ENCODE results near the gene ERCC4. TPM values are rescaled to one million over a fixed set of nuclear protein-coding genes. Genes with fewer than 3 reads are reported as not detected.
"Not testable (repeated sequence)": the region's sequence is repeated elsewhere in the genome, so short reads cannot be mapped to it uniquely, and the experiment has no call there.

The ERCC4 gene
- total RNA-seq, 4 donors from 2014 or later = 2.5 to 13.2 (median 4.8) TPM

DNA sequence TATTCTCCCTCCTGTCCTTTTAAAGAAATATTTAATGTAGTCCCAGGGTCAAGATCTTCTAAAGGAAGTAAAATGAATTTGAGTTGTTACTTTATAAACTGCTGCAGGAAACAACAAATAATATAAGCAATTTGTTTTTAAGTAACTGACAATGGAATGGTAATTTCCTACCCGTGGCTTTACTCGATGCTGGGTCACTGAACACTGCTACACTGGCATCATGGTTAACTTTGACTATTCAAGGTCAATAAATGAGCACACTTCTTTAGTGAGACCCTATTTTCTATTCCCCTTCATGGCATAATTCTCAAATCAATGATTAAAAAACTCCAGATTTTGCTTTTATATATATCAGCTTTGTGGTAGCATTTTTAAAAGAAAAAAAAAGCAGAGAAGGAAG, 22.1 kb upstream of the ERCC4 start:
- H3K4me1 ChIP-seq = no peaks in the 10 kb centered on the region
- no peaks in the 10 kb centered on the region for H3K27me3 ChIP-seq
- H3K36me3 ChIP-seq = no peaks in the 10 kb centered on the region
- H3K27ac ChIP-seq = no peak overlapping the region
- TF ChIP-seq, protein P1, sequence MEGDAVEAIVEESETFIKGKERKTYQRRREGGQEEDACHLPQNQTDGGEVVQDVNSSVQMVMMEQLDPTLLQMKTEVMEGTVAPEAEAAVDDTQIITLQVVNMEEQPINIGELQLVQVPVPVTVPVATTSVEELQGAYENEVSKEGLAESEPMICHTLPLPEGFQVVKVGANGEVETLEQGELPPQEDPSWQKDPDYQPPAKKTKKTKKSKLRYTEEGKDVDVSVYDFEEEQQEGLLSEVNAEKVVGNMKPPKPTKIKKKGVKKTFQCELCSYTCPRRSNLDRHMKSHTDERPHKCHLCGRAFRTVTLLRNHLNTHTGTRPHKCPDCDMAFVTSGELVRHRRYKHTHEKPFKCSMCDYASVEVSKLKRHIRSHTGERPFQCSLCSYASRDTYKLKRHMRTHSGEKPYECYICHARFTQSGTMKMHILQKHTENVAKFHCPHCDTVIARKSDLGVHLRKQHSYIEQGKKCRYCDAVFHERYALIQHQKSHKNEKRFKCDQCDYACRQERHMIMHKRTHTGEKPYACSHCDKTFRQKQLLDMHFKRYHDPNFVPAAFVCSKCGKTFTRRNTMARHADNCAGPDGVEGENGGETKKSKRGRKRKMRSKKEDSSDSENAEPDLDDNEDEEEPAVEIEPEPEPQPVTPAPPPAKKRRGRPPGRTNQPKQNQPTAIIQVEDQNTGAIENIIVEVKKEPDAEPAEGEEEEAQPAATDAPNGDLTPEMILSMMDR (IDR thresholded peaks at IDR 0.05) = no peak
- TF ChIP-seq POLR2A (IDR thresholded peaks at IDR 0.05) = no peak
- no peak overlapping the region for H3K4me3 ChIP-seq
- no peak for DNase-seq
- H3K9me3 ChIP-seq = no peaks in the 10 kb centered on the region

DNA sequence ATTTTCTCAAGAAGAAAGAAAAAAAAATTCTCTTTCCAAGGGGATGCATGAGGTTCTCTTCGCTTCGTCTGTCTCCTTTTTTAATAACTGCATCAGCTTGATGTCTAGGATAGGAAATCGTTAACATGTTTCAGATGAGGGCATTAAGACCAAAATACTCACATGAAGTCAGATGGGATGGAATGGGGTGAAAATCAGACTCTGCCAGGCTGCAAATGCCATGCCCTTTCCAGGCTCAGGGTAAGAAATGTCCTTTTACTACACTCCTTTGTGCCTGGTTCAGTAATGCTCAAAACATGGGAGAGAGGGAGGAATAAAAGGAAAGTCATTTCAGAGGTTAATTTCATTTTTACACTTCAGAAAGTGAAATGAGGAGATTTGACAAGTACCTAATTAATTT, 21.7 kb upstream of the ERCC4 start:
- Histone ChIP-seq H3K4me1 (no peaks in the 10 kb centered on the region), H3K4me3 (no peak overlapping the region), H3K27ac (no peak overlapping the region), H3K36me3 (no peaks in the 10 kb centered on the region), H3K9me3 (no peaks in the 10 kb centered on the region), H3K27me3 (no peaks in the 10 kb centered on the region)
- TF ChIP-seq, protein P1 (IDR thresholded peaks at IDR 0.05) = no peak
- TF ChIP-seq POLR2A (IDR thresholded peaks at IDR 0.05) = no peak
- no peak for DNase-seq

DNA sequence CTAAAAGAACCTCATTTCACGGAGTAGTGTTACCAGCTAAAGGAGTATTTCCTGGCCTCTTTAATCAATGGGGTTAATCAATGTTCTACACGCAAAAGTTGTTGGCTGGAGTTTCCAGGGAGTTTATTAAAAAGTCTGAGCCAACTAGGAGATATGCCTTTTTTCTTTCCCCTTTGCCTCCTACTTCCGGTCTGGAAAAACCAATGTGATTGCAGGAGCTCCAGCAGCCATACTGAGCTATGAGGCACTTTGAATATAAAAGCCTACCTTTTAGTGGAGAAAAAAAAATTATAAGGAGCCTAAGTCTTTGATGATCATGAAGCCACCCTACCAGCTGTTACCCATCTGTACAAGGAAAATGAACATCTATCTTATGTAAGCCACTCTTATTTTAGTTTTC, 17.9 kb upstream of the ERCC4 start:
- Histone ChIP-seq H3K27ac (no peak overlapping the region), H3K27me3 (no peaks in the 10 kb centered on the region), H3K9me3 (no peaks in the 10 kb centered on the region), H3K4me1 (no peaks in the 10 kb centered on the region), H3K36me3 (no peaks in the 10 kb centered on the region), H3K4me3 (no peak overlapping the region)
- DNase-seq = no peak
- TF ChIP-seq POLR2A (IDR thresholded peaks at IDR 0.05) = no peak
- TF ChIP-seq, protein P1 (IDR thresholded peaks at IDR 0.05) = no peak

- Histone ChIP-seq H3K27me3 (no peaks in the 10 kb centered on the region), H3K36me3 (no peaks in the 10 kb centered on the region), H3K9me3 (no peaks in the 10 kb centered on the region), H3K4me3 (no peak overlapping the region), H3K27ac (no peak overlapping the region), H3K4me1 (no peaks in the 10 kb centered on the region)
- DNase-seq = no peak
- no peak for TF ChIP-seq POLR2A (IDR thresholded peaks at IDR 0.05)
- TF ChIP-seq, protein P1 (IDR thresholded peaks at IDR 0.05) = no peak
Observed at GRCh38 chr16:13902677-13903076, 17.3 kb upstream of the ERCC4 start.

DNA sequence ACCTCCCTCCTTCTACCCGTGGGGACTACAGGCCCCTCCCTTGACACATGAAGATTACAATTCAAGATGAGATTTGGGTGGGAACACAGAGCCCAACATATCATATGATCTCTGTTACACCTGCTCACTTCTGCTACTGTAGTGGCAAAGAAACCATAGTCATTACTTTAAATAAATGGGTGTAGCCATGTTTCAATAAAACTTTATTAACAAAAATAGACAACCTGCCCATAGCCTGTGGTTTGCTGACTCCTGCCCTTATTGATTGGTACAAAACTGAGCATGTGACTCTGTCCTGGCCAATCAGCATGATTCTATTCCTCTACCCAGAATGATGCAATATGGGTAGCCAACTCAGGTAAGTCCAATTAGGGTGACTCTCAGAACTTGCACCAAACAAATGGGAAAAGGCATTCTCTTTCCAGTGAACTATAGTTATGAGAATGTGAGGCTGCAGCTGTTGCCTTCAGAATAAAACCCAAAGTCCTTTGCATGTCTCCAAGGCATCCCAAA, 15.7 kb upstream of the ERCC4 start:
- H3K4me1 ChIP-seq = no peaks in the 10 kb centered on the region
- H3K27ac ChIP-seq = no peak overlapping the region
- H3K36me3 ChIP-seq = no peaks in the 10 kb centered on the region
- H3K4me3 ChIP-seq = no peak overlapping the region
- no peak for DNase-seq
- TF ChIP-seq, protein P1 (IDR thresholded peaks at IDR 0.05) = no peak
- no peak for TF ChIP-seq POLR2A (IDR thresholded peaks at IDR 0.05)
- H3K9me3 ChIP-seq = no peaks in the 10 kb centered on the region
- no peaks in the 10 kb centered on the region for H3K27me3 ChIP-seq

- H3K4me1 ChIP-seq, H3K9me3 ChIP-seq, H3K4me3 ChIP-seq, H3K27ac ChIP-seq, H3K36me3 ChIP-seq, H3K27me3 ChIP-seq: not testable (repeated sequence)
- peak in 1 of 3 donors; percentile 57 for DNase-seq
- TF ChIP-seq, protein P1 (IDR thresholded peaks at IDR 0.05) = peak in 2 of 6 experiments; percentile 12 to 33
Observed at GRCh38 chr16:13904822-13905221, 15.1 kb upstream of the ERCC4 start.

Measured in Peyer's patch (tissue), 4 donors.